Aorta (tissue), 5 donors: ENCODE measurements around the gene BATF3. TPM values are rescaled to one million over a fixed set of nuclear protein-coding genes. Genes with fewer than 3 reads are reported as not detected.
A peak's percentile ranks its signal among the peaks of the same experiment; 100 is the strongest.
"Not testable (repeated sequence)": the region's sequence is repeated elsewhere in the genome, so short reads cannot be mapped to it uniquely, and the experiment has no call there.

Source experiments
- ATAC-seq: fragments of 200-7000 bp; cut with Tn5 transposase; one replicate; pipeline ENCODE4 v1.9.1; 2022; ENCODE audit warnings: moderate library complexity; ENCODE audit not compliant: low FRiP score
- DNase-seq, 2 donors: peaks; one replicate each; pipeline ENCODE4 v3.0.0-alpha.2; 2020
- H3K27ac ChIP-seq, 2 donors: one replicate each; pipeline ENCODE4 v1.5.1; 2013; ENCODE audit warnings: low read length in 2 of 2, mild to moderate bottlenecking in 2 of 2, moderate library complexity in 2 of 2, control low read depth in 1 of 2, inconsistent platforms in 1 of 2, low read depth in 1 of 2
- H3K27me3 ChIP-seq, 2 donors: one replicate each; pipeline ENCODE4 v1.6.1; 2013; ENCODE audit warnings: control low read depth in 1 of 2, low read length in 1 of 2, mild to moderate bottlenecking in 1 of 2, moderate library complexity in 1 of 2; ENCODE audit not compliant: insufficient read depth in 2 of 2, control insufficient read depth in 1 of 2
- H3K36me3 ChIP-seq, 2 donors: one replicate each; pipeline ENCODE4 v1.6.1; 2013; ENCODE audit warnings: control low read depth in 1 of 2, low read length in 1 of 2, mild to moderate bottlenecking in 1 of 2; ENCODE audit not compliant: insufficient read depth in 2 of 2, control insufficient read depth in 1 of 2
- H3K4me1 ChIP-seq, 2 donors: one replicate each; pipeline ENCODE4 v1.6.1; 2013; ENCODE audit warnings: low read length in 2 of 2, control low read depth in 1 of 2, mild to moderate bottlenecking in 1 of 2, moderate library complexity in 1 of 2; ENCODE audit not compliant: insufficient read depth in 2 of 2, control insufficient read depth in 1 of 2
- H3K4me3 ChIP-seq, 2 donors: one replicate each; pipeline ENCODE4 v1.5.1; 2013; ENCODE audit warnings: low read length in 2 of 2, control low read depth in 1 of 2, mild to moderate bottlenecking in 1 of 2
- H3K9me3 ChIP-seq: one replicate; pipeline ENCODE4 v1.6.1; 2013; ENCODE audit warnings: mild to moderate bottlenecking, low read length; ENCODE audit not compliant: control insufficient read depth
- WGBS, 2 donors: extraction: QIAGEN DNeasy Blood & Tissue Kit; methylation state at CpG; one replicate each; pipeline ENCODE4 v1.1.7; 2013; 5-methylcytosine and 5-hydroxymethylcytosine counted together
- intact Hi-C, 2 donors: fragments of 100-400 bp; cut with DNase I; formaldehyde crosslinking; loops; one replicate each; pipeline versions ENCODE4 v1.14.2 to v1.15.0; 2022
- polyA plus RNA-seq, 2 donors: library from polyadenylated mRNA; stranded (reverse); fragments of 200-250 nt; gene quantifications; one replicate each; pipeline ENCODE4 v1.2.3, GENCODE V29; 2013
- total RNA-seq, 2 donors: library from RNA; stranded (reverse); fragmentation: NEBNext Ultra II Directional; extraction: Animal tissue kit (Norgen Biotek cat#: 25700); gene quantifications; one replicate each; pipeline ENCODE4 v1.2.1, GENCODE V29; 2021
- donor health status: healthy with polysubstance abuse.
- donor health status: Bipolar disorder and iron deficiency.
- donor health status: DM: no; HTN: no; CAD: no.
- donor health status: DM: no; HTN: no; CAD: no.
- donor health status: DM: yes; HTN: yes; CAD: no.

BATF3 gene
- total and polyA plus RNA-seq, 4 donors: 5.5 to 13.9 (median 7.3) TPM

GRCh38 chr1:212712451-212713303 lies 13.0 kb upstream of the BATF3 start:
- intact Hi-C loops: no loop called here
- H3K27me3 ChIP-seq: no peaks in the 10 kb centered on the region
- DNase-seq (no peak), ATAC-seq (no peak)
- H3K9me3 ChIP-seq: no peaks in the 10 kb centered on the region
- no peak overlapping the region for H3K27ac ChIP-seq
- H3K4me1 ChIP-seq: no peaks in the 10 kb centered on the region
- 72 to 83% methylated on average over 4 of the region's 4 CpGs for WGBS, 2 donors
- H3K36me3 ChIP-seq: no peaks in the 10 kb centered on the region
- no peak overlapping the region for H3K4me3 ChIP-seq

GRCh38 chr1:212711974-212712373 lies 12.3 kb upstream of the BATF3 start:
- DNase-seq, H3K36me3 ChIP-seq, intact Hi-C loops, H3K4me1 ChIP-seq, H3K4me3 ChIP-seq, ATAC-seq, H3K27ac ChIP-seq, H3K9me3 ChIP-seq, H3K27me3 ChIP-seq: not testable (repeated sequence)
- 93 to 96% methylated on average over 8 of the region's 8 CpGs for WGBS, 2 donors

GRCh38 chr1:212710566-212710965 lies 10.9 kb upstream of the BATF3 start:
- 74 to 82% methylated on average over 6 of the region's 6 CpGs for WGBS, 2 donors
- H3K27ac ChIP-seq: no peak overlapping the region
- peak in 1 of 2 donors; percentile 55 for DNase-seq
- no peaks in the 10 kb centered on the region for H3K9me3 ChIP-seq
- intact Hi-C loops: no loop called here
- H3K27me3 ChIP-seq: no peaks in the 10 kb centered on the region
- ATAC-seq: no peak
- H3K4me1 ChIP-seq: no peaks in the 10 kb centered on the region
- no peak overlapping the region for H3K4me3 ChIP-seq
- no peaks in the 10 kb centered on the region for H3K36me3 ChIP-seq

- H3K27me3 ChIP-seq: no peaks in the 10 kb centered on the region
- no peaks in the 10 kb centered on the region for H3K4me1 ChIP-seq
- H3K27ac ChIP-seq: no peak overlapping the region
- H3K9me3 ChIP-seq: no peaks in the 10 kb centered on the region
- intact Hi-C loops: loop anchor here in 1 of 2 donors (5.0 kb wide), 1 partner anchor 37 kb away; no protein-coding TSS in a partner anchor
- H3K36me3 ChIP-seq: no peaks in the 10 kb centered on the region
- no peak overlapping the region for H3K4me3 ChIP-seq
- WGBS, 2 donors: 56 to 78% methylated on average over 9 of the region's 9 CpGs
- DNase-seq: no peak
- no peak for ATAC-seq
Measured at GRCh38 chr1:212703991-212704564, 4.4 kb upstream of the BATF3 start.

- Histone ChIP-seq H3K9me3 (no peaks in the 10 kb centered on the region), H3K27ac (no peak overlapping the region)
- ATAC-seq: no peak
Measured at GRCh38 chr1:212702672-212703071, 3.0 kb upstream of the BATF3 start.

GRCh38 chr1:212701910-212702309 lies 2.3 kb upstream of the BATF3 start:
- no peak overlapping the region for H3K27ac ChIP-seq
- no peaks in the 10 kb centered on the region for H3K27me3 ChIP-seq
- H3K4me3 ChIP-seq: no peak overlapping the region
- DNase-seq (no peak), ATAC-seq (no peak)
- no peaks in the 10 kb centered on the region for H3K9me3 ChIP-seq
- intact Hi-C loops: loop anchor here in 1 of 2 donors (5.0 kb wide), 1 partner anchor 35 kb away; no protein-coding TSS in a partner anchor
- H3K36me3 ChIP-seq: no peaks in the 10 kb centered on the region
- H3K4me1 ChIP-seq: no peaks in the 10 kb centered on the region
- 57 to 63% methylated on average over 1 of the region's 1 CpG for WGBS, 2 donors

More at GRCh38 chr1:212702672-212703071, 3.0 kb upstream of the BATF3 start:
- H3K4me1 ChIP-seq: no peaks in the 10 kb centered on the region
- H3K27me3 ChIP-seq: no peaks in the 10 kb centered on the region
- intact Hi-C loops: loop anchor here in 1 of 2 donors (5.0 kb wide), 1 partner anchor 35 kb away; no protein-coding TSS in a partner anchor
- 52 to 53% methylated on average over 1 of the region's 1 CpG for WGBS, 2 donors
- no peak for DNase-seq
- no peak overlapping the region for H3K4me3 ChIP-seq
- H3K36me3 ChIP-seq: no peaks in the 10 kb centered on the region

GRCh38 chr1:212700892-212701819 lies 1.5 kb upstream of the BATF3 start:
- H3K27ac ChIP-seq: peak overlapping the region in 1 of 2 donors; percentile 23
- ATAC-seq: peak; percentile 79
- no peaks in the 10 kb centered on the region for H3K27me3 ChIP-seq
- H3K9me3 ChIP-seq: no peaks in the 10 kb centered on the region
- peak; percentile 74 to 85 for DNase-seq
- intact Hi-C loops: loop anchor here in 1 of 2 donors (5.0 kb wide), 1 partner anchor 34 kb away; no protein-coding TSS in a partner anchor
- 6 to 8% methylated on average over 25 to 27 of the region's 27 CpGs for WGBS, 2 donors
- H3K4me3 ChIP-seq: peak overlapping the region; percentile 43 to 71
- no peaks in the 10 kb centered on the region for H3K4me1 ChIP-seq
- no peaks in the 10 kb centered on the region for H3K36me3 ChIP-seq

GRCh38 chr1:212700223-212700891 lies 717 bp upstream of the BATF3 start:
- DNase-seq (peak; percentile 73 to 88), ATAC-seq (peak; percentile 73)
- Histone ChIP-seq H3K4me3 (peak overlapping the region; percentile 43 to 71), H3K36me3 (no peaks in the 10 kb centered on the region), H3K4me1 (no peaks in the 10 kb centered on the region), H3K27ac (peak overlapping the region in 1 of 2 donors; percentile 23), H3K9me3 (no peaks in the 10 kb centered on the region), H3K27me3 (no peaks in the 10 kb centered on the region)
- intact Hi-C loops: loop anchor here in 1 of 2 donors (5.0 kb wide), 1 partner anchor 33 kb away; no protein-coding TSS in a partner anchor
- 0 to 1% methylated on average over 41 to 56 of the region's 56 CpGs for WGBS, 2 donors
